Stimulated activated CD4-positive, alpha-beta T cell treated with anti-CD3 and anti-CD28 coated beads, Interleukin-4, amount 100 ng/mL, for 48 hours (primary cell): ENCODE data around the gene RBM39.
"Not testable (repeated sequence)": the region's sequence is repeated elsewhere in the genome, so short reads cannot be mapped to it uniquely, and the experiment has no call there.

Experiments used
- DNase-seq, 2 donors: peaks; one replicate each; pipeline ENCODE4 v3.0.0-alpha.2; 2020; ENCODE audit warnings: low read depth in 2 of 2

RBM39 gene

DNA sequence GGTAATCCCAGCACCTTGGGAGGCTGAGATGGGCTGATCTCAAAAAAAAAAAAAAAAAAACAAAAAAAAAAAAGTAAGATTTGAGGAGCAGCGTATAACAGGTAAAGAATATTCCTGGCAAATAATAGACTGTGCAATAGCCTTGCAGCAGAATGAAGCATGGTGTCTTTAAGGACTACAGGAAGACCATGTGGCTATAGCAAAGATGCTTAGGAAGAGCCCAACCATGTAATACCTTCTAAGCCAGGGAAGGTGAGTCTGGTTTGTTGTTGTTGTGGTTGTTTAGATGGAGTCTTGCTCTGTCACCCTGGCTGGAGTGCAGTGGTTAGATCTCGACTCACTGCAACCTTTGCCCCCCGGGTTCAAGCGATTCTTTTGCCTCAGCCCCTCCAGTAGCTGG, 14.3 kb upstream of the RBM39 start:
- no peak for DNase-seq

DNA sequence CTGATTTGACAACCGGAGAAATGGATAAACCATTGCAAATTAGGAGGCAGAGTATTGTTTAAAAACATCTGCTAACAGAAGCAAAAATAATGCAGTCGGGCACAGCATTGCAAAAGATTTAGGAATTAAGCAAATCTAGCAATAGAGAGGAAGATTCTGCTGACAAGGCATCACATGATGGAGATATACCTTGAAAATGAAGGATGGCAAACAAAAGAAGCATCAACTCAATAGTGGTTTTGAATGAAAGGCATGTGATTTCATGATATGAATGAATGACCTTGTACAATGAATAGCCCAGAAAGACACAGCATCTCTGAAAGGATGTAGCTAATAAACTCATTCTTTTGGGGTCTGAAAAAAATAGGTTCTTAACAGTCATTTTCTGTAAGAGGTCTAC, 8.6 kb upstream of the RBM39 start:
- DNase-seq = no peak

DNA sequence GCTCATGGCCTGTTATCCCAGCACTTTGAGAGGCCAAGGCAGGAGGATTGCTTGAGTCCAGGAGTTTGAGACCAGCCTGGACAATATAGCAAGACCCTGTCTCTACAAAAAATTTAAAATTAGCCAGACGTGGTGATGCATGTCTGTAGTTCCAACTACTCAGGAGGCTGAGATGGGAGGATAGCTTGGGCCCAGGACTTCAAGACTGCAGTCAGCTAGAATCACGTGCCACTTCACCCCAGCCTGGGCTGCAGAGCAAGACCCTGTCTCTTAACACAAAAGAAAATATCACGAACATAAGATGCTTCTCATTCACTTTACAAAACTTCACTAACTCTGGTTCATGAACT, 2.4 kb upstream of the RBM39 start:
- DNase-seq = not testable (repeated sequence)

DNA sequence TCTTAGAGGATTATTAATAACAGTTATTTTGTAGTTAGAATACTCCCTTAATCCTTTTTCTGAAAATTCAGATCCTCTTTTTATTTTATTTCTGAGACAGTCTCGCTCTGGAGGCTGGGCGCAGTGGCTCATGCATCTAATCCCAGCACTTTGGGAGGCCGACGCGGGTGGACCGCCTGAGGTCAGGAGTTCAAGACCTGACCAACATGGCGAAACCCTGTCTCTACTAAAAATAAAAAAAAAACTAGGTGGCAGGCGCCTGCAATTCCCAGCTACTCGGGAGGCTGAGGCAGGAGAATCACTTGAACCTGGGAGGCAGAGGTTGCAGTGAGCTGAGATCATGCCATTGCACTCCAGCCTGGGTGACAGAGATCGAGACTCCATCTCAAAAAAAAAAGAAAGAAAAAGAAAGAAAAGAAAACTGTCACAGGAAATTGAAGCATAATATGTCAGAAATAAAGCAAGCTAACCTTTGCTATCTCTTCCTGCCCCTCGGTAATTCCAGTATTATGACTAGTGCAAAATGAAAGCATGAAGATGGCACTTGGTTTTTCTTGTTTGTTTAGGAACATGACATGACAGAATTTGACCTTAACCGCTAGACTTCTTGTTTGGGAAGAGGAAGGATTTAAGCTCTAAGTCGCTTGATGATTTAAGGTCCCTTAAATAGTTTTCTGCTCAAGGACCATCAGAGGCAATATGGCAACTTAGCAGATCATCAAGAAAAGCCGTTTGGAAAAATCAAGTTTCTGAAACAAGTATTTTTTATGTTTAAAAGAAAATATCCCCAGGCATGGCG, 1.8 kb upstream of the RBM39 start:
- no peak for DNase-seq

DNA sequence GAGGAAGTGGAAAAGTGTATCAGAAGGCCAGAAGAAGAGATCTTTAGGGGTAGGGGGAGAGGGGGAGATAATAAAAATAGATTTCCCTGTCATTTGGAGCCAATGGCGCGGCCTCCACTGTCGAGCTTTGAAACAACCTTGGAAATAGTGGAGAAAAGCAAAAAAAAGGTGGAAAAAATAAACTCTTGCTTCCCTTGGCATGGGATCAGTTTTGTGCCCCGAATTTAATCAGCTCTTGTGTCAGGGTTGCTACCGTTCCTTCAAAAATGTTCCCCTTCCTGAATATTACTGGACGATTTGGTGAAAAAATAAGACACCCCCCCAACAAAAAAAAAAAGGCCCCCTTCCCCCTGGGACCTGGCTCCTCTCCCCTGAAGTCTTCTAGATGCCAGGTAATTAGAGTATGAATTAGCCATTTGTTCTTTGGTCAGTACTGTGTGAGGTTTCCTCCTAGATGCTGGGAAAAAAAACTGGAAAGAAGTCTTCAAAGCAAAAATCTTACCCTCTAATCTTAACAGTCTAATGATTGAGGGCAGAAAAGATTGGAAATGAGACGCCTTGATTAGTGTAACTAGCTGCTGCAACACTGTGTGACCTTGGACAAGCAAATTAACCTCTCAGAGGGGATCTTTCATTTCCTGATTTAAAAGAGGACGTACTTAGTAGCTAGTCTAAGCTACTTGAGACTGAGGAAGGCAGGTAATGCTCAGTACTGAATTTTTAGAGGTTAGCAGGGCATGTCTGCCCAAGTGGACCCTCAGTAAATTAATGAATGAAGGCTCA, 872 bp upstream of the RBM39 start:
- no peak for DNase-seq

DNA sequence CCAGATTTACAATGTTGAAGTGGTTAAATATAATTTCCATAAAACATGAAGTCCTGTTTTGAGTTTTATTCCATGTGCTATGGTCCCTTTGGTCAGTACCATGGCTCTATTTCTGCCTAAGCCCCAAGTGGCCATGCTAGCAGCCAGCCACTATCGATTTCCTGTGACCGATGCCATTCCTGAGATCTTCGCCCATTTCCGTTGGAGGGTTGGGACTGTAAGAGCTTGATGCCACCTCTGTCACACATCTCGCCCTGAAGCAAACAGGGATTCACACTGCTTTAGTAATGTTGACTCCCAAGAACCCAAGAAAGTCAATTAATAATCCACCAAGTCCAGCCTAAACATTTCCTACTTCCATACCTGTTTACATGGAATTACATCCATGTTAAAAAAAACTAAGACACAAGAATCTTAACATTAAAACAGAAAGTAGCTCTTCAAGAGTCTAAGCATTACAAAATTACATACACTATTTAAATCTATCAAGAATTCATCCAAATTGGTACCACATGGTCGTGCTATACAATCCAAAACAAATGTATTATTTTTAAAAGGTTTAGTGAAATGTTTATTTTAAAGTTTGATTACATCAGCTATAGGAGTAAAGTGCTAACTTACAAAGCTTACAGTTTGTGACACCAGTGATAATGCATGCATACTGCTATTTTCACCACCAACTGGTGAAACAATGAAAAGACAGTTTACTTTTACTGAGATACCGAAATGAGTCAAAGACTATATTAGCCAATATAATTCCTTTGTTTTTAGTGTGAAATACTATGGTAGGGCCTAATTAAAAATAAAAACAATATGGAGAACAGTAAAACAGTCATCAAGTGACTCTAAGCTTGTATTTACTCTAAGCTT, 2.5 kb downstream of the RBM39 start:
- no peak for DNase-seq

DNA sequence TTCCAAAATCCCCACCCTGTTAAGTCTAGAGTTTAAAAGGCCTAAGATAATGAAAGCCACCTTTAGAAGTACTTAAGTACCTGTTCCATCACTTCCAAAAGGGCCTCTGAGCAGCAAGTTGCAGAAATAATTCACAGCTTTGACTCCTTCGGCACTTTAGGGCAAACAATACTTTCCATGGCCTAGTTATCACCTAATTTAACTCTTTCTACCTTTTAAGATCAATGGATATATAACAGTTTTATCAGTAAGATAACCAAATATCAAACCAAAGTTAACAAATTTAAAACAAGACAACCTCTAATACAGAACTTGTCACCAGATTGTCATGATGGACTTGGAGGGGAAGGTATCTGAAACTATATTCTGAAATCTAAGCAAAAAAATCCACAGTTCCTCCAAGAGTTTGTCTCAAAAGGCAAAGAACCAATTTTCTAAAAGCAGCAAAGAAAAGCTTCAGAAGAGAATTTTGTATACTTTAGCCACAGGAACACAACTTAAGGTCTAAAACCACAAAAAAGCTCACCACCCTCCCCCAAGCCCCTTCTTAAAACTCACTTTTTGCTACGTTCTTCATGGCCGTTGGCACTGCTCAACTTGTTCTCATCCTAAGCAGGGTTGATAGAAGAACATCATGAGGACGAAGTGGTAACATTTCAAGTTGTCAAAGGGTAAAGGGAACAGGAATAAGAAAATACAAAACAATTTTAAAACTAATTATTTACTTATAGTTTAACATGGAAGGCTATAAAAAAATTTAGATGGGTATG, 3.5 kb downstream of the RBM39 start:
- no peak for DNase-seq

DNA sequence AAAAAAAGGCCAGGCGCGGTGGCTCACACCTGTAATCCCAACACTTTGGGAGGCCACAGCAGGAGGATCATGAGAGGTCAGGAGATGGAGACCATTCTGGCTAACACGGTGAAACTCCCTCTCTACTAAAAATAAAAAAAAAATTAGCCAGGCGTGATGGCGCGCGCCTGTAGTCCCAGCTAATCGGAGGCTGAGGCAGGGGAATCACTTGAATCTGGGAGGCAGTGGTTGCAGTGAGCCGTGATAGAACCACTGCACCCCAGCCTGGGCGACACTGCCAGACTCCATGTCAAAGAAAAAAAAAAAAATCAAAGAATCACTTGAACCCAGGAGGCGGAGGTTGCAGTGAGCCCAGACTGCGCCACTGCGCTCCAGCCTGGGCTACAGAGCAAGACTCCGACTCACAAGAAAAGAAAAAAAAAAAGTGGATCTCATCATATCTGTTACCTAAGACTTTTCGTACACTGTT, 4.2 kb downstream of the RBM39 start:
- DNase-seq = no peak

DNA sequence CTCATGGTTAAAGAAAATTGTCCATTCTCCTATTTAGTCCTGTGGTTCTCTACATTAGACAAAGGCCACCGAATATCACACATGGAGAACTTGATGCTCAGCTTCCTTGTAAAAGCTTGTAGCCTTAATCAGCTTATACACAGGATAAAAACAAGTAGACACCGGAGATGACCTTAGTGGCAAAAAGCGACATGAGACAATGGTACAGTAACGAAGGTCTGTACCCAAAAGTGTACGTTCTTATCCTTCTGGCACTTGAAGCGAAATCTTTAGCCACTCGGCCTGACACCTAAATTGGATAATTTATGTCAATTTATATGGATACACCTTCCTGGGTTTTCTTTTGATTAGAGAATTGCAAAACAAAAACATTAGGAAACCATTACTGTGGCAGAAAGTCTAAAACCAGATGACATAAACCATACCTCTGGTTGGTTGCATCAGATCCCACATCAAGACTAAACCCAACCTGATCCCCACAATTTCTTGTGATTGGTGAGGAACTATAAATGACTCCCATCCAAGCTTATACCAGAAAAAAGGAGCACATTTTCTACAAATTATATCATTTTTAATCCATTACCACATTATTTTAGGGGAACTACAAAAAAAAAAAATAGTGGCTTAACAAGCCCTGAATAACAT, 6.1 kb downstream of the RBM39 start:
- DNase-seq = no peak

DNA sequence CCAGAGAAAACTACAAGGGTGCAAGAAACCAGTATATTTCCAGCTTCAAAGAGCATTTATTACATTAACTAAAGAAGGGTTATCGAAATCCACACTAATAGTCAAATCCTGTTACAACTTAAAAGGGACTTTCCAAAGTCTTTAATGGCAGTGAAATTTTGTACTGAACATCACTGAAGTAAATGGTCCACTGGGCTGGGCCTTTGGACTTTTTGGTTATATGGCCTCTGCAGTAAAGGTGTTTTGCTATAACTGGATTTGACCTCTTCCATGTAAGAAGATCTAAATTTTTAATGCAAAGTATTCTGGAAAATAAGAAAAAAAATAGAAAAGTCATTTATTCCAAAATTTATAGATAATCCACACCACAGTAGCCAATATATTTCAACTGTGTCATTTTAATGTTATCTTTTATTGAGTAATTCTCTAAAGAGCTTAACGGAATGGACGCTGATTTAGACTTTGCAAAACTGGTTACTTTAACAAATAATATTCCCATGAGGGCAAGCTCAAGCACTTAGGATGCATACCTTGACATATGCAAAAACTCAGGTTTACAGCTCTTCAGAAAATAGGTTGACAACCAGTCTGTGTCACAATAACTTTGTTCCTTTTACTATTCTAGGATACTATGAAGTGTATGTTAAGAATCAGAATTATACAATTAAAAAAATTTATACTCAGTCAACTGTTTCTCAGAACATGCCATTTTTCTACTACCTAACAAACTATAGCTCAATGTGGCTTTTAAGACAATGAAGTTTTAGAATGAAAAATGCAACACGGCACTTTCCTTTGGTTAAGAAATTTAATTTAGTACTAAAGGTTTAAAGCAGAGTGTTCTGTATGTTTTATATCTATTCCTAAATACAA, 7.0 kb downstream of the RBM39 start:
- no peak for DNase-seq

DNA sequence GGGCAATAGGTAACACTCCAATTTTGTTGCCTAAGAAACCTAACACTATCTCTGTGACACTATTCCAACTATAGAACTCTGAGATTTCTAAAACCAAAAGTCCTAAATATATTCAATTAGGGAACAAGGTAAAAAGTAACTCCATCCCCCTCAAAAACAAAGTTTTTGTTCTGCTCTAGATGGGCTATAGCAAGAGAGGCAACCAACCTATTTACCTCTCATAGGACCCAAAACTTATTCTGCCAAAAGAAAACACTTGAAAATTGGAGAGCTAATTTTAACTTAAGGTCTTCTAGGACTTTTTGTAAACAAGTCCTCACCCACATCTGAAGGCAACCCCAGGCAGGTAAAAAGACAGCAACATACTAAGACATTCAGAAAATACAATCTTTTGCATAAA, 7.7 kb downstream of the RBM39 start:
- DNase-seq = no peak

DNA sequence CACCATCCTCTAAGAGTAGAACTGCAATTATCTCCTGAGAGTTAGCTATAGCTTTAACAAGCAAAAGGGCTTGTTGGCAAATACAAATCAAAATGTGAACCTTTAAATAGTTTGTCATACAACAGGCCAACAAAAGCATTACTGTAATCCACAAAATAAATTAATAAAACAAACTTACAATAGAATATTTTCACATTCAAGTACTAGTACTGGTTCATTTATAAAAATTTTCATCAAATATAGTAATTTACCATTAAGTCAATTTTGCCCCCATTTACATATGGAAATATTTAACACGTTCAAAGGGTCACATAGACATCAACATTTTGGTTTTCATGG, 9.4 kb downstream of the RBM39 start:
- no peak for DNase-seq

DNA sequence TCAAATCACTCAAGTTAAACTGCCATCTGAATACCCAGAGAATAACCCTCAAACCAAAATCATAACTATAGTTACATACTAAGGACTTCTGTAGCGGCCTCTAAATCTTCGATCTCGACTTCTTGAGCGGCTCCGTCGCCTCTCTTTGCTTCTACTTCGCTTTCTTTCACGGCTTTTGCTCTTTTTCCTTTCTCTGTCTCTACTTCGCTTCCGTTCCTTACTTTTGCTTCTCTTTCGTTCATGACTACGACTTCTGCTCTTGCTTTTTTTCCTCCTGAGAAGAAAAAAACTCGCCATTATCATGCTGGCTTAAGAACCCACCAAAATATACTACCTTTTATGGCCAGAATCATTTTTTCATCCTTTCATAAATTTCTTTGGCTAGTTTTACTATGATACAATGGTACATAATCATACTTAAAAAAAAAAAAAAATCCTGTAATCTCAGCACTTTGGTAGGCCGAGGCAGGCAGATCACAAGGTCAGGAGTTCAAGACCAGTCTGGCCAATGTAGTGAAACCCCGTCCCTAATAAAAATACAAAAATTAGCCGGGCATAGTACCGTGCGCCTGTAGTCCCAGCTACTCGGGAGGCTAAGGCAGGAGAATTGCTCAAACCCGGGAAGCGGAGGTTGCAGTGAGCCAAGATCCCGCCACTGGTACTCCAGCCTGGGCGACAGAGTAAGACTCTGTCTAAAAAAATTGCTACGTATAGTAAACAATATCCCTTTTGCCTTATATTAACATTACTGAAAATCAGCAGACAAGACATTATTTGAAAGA, 10.0 kb downstream of the RBM39 start:
- no peak for DNase-seq

DNA sequence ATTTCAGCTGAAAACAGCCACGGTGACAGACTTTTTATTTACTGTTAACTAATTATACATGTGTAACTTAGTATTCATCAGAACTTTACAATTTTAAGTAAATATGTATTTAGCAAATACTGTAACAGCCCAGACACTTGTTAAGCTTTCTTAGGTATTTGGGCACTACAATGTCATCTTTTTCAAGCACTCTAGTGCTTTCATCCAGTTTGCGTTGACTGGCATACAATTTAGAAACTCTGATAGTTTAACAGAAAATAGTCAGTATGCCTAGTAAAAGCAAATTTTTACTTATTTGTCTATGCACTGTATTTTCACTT, 10.6 kb downstream of the RBM39 start:
- DNase-seq = no peak

DNA sequence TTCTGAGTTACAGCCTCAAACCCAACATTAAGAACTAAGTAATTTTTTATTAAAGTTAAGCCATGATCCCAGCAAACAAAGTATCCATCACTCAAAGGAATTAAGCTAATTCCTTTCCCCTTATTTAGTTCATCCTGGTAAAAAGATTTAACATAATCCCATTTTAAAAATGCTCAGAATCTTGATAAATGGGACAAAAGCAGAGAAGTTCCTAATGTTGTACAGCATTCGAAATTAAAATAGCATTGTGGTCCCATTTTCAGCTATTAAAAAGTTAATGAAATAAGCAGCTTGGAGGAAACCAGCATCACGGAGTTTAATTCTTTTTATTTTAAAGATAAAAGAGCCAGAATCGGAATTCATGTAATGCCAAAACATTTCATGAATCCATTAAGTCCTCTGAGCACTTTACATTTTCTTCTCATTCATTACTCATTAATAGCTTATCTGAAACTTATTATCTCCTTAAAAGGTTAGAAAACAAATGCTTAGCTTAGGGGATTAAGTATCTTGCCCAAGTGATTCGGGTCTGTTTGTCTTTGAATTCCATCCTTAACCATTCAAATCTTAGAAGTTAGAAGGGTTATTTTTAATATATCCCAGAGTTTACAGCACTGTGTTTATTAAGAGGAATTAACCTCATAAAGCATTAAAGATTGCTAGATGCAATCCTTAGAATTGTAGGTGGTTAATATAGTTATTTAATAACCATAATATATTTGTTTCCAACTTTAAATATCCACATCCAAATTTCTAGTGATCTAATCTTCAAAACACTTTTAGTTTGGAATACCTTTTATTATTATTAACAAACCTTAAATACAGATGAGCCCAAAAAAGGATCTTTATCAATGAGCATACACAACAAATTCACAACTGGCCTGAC, 11.2 kb downstream of the RBM39 start:
- DNase-seq = no peak

DNA sequence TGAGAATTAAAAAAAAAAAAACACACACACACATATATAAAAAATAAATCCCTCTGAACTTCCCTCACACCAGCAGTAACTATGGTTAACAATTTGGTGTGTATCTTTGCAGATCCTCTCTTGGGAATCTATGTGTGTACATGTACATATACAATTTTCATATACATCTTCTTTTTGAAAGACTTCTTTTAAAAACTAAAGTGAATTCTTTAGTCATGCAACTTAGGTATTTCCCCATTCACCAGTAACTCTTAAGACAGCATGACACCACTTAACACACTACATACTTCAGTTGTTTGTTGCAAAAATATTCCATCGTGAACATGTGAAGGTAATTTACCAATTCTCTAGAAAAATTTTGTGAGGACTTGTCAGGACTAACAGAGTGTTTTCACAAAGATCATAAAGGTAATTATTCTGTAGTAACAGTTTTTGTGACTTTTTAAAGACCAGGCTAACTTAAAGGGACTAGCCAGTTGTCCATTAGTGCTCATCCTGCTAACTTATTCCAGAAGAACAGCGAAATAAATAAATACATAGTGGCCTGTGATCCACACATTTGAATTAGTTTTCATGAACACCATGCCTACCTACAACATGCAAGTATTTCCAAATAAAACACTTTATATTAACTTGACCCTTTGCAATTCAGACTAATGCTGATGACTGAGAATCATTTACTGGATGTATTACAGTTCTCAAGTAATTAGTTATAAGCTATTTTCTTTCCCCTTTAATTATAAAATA, 12.1 kb downstream of the RBM39 start:
- no peak for DNase-seq

DNA sequence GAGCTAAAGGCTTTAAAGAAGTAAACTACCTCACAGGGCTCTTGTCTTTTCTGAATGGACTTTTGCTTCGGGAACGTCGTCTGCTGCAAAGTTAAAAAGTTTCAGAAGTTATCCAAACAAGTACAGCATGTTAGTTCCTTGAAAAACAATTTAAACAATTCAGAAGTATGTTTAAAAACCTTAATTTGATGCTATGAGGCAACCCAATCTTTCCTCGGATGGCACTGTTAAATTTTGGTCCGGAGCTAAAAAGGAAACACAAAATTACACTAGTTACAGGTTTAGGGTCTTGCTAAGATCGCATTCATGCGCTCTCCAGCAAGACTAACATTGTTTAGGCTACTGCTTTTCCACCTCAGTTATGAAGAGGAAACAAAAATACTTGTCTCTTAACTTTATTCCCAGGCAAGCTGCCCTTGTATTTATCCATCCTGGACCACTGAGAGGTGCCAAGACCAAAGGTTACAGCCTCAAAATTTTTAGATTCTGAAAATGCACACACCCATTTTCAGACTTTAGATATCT, 12.7 kb downstream of the RBM39 start:
- no peak for DNase-seq
